ENCODE data around the gene PSMC3IP. TPM values are rescaled to one million over a fixed set of nuclear protein-coding genes. Genes with fewer than 3 reads are reported as not detected.
A peak's percentile ranks its signal among the peaks of the same experiment; 100 is the strongest.

Gene PSMC3IP
- total and polyA plus RNA-seq, 10 donors: 1.9 to 5.6 (median 3.8) TPM

GRCh38 chr17:42563950-42564349 lies 13.6 kb downstream of the PSMC3IP start:
- DNase-seq: no peak
- Histone ChIP-seq H3K4me1 (peaks cover 39 to 87% (median 59%) of the 10 kb centered on the region in 6 donors), H3K36me3 (peaks cover 0 to 44% (median 27%) of the 10 kb centered on the region in 6 donors), H3K27ac (peak overlapping the region in 3 of 8 donors; percentile 90 to 98 (median 94)), H3K27me3 (replicated peaks in 1 of 7) (no peaks in the 10 kb centered on the region), H3K9me3 (no peaks in the 10 kb centered on the region), H3K4me3 (peak overlapping the region in 1 of 8 donors; percentile 99)
- WGBS, 5 donors: 74 to 85% (median 81%) methylated on average over 9 of the region's 9 CpGs
- TF ChIP-seq POLR2AphosphoS5 (IDR thresholded peaks at IDR 0.05): no peak
- TF ChIP-seq POLR2A (IDR thresholded peaks at IDR 0.05): no peak
- no peak for TF ChIP-seq CTCF (IDR thresholded peaks at IDR 0.05 in 8 of 11, conservative IDR thresholded peaks at IDR 0.05 in 3 of 11)
- intact Hi-C loops (cut with DNase I; ENCODE audit: low total_unique reads): no loop called here

- WGBS, 5 donors: 18 to 55% (median 26%) methylated on average over 1 of the region's 1 CpG
- intact Hi-C loops (cut with DNase I; ENCODE audit: low total_unique reads): no loop called here
- H3K9me3 ChIP-seq: no peaks in the 10 kb centered on the region
- TF ChIP-seq CTCF (IDR thresholded peaks at IDR 0.05 in 8 of 11, conservative IDR thresholded peaks at IDR 0.05 in 3 of 11) (no peak), POLR2AphosphoS5 (IDR thresholded peaks at IDR 0.05) (no peak), POLR2A (IDR thresholded peaks at IDR 0.05) (no peak)
- H3K36me3 ChIP-seq: peaks cover 0 to 40% (median 23%) of the 10 kb centered on the region in 6 donors
- H3K4me1 ChIP-seq: peaks cover 37 to 83% (median 55%) of the 10 kb centered on the region in 6 donors
- H3K27me3 ChIP-seq (replicated peaks in 1 of 7): no peaks in the 10 kb centered on the region
- H3K27ac ChIP-seq: peak overlapping the region in 3 of 8 donors; percentile 90 to 98 (median 94)
- peak overlapping the region in 6 of 8 donors; percentile 84 to 99 (median 91) for H3K4me3 ChIP-seq
- DNase-seq: no peak
These were observed 14.0 kb downstream of the PSMC3IP start for GRCh38 chr17:42563543-42563942.

GRCh38 chr17:42563143-42563509 lies 14.4 kb downstream of the PSMC3IP start:
- H3K36me3 ChIP-seq: peaks cover 0 to 36% (median 21%) of the 10 kb centered on the region in 6 donors
- intact Hi-C loops (cut with DNase I; ENCODE audit: low total_unique reads): no loop called here
- WGBS, 5 donors: 70 to 87% (median 78%) methylated on average over 12 to 14 of the region's 14 CpGs
- peak overlapping the region; percentile 83 to 99 (median 90) for H3K4me3 ChIP-seq
- peak; percentile 85 for DNase-seq
- H3K9me3 ChIP-seq: no peaks in the 10 kb centered on the region
- H3K27ac ChIP-seq: peak overlapping the region in 4 of 8 donors; percentile 87 to 98 (median 92)
- TF ChIP-seq POLR2AphosphoS5 (IDR thresholded peaks at IDR 0.05): no peak
- no peak for TF ChIP-seq CTCF (IDR thresholded peaks at IDR 0.05 in 8 of 11, conservative IDR thresholded peaks at IDR 0.05 in 3 of 11)
- no peak for TF ChIP-seq POLR2A (IDR thresholded peaks at IDR 0.05)
- H3K27me3 ChIP-seq (replicated peaks in 1 of 7): no peaks in the 10 kb centered on the region
- H3K4me1 ChIP-seq: peaks cover 33 to 78% (median 51%) of the 10 kb centered on the region in 6 donors

GRCh38 chr17:42562388-42563142 lies 15.0 kb downstream of the PSMC3IP start:
- DNase-seq: peak; percentile 90
- intact Hi-C loops (cut with DNase I; ENCODE audit: low total_unique reads): no loop called here
- H3K4me1 ChIP-seq: peaks cover 29 to 73% (median 45%) of the 10 kb centered on the region in 6 donors

More at GRCh38 chr17:42562388-42563142, 15.0 kb downstream of the PSMC3IP start:
- TF ChIP-seq POLR2A (IDR thresholded peaks at IDR 0.05): no peak
- TF ChIP-seq CTCF (IDR thresholded peaks at IDR 0.05 in 8 of 11, conservative IDR thresholded peaks at IDR 0.05 in 3 of 11): no peak
- no peak for TF ChIP-seq POLR2AphosphoS5 (IDR thresholded peaks at IDR 0.05)
- H3K27me3 ChIP-seq (replicated peaks in 1 of 7): no peaks in the 10 kb centered on the region
- H3K36me3 ChIP-seq: peaks cover 0 to 34% (median 20%) of the 10 kb centered on the region in 6 donors
- WGBS, 5 donors: 8 to 18% (median 15%) methylated on average over 44 to 48 of the region's 48 CpGs
- H3K4me3 ChIP-seq: peak overlapping the region; percentile 83 to 99 (median 90)
- no peaks in the 10 kb centered on the region for H3K9me3 ChIP-seq
- H3K27ac ChIP-seq: peak overlapping the region; percentile 9 to 98 (median 86)
